Type B pancreatic cell (in vitro differentiated cells): Measurements from ENCODE around the gene CADM4. TPM values are rescaled to one million over a fixed set of nuclear protein-coding genes. Genes with fewer than 3 reads are reported as not detected.
"Not testable (repeated sequence)": the region's sequence is repeated elsewhere in the genome, so short reads cannot be mapped to it uniquely, and the experiment has no call there.

Source experiments
- DNase-seq: peaks from one replicate; pipeline ENCODE4 v3.0.0; 2021; ENCODE audit warnings: mixed read lengths; ENCODE audit not compliant: unreplicated experiment; ENCODE audit errors: extremely low spot score
- H3K27ac Mint-ChIP-seq: 2 replicates; pipeline ENCODE4 v1.8.0; 2021; ENCODE audit warnings: mild to moderate bottlenecking, mixed read lengths
- H3K27me3 Mint-ChIP-seq: 2 replicates; pipeline ENCODE4 v1.8.0; 2021; ENCODE audit warnings: mixed read lengths
- H3K36me3 Mint-ChIP-seq: 2 replicates; pipeline ENCODE4 v1.8.0; 2021; ENCODE audit warnings: mixed read lengths
- H3K4me1 Mint-ChIP-seq: one replicate; pipeline ENCODE4 v1.8.0; 2021; ENCODE audit warnings: mixed read lengths; ENCODE audit not compliant: unreplicated experiment
- H3K4me3 Mint-ChIP-seq: 2 replicates; pipeline ENCODE4 v1.8.0; 2021; ENCODE audit warnings: mild to moderate bottlenecking, mixed read lengths
- H3K9me3 Mint-ChIP-seq: 2 replicates; pipeline ENCODE4 v1.8.0; 2021; ENCODE audit warnings: mixed read lengths
- total RNA-seq: library from RNA; stranded (reverse); gene quantifications from 2 replicates; pipeline ENCODE4 v1.2.1, GENCODE V29; 2021; ENCODE audit warnings: low replicate concordance
- TF ChIP-seq, protein P1 (sequence below): fragments of 200-600 bp; sonication (generic); conservative IDR thresholded peaks from 2 replicates; pipeline ENCODE4 v1.5.0; 2021; ENCODE audit warnings: antibody characterized with exemption, mild to moderate bottlenecking

CADM4 gene
- total RNA-seq, 1 donor from 2014 or later = 37.9 TPM

DNA sequence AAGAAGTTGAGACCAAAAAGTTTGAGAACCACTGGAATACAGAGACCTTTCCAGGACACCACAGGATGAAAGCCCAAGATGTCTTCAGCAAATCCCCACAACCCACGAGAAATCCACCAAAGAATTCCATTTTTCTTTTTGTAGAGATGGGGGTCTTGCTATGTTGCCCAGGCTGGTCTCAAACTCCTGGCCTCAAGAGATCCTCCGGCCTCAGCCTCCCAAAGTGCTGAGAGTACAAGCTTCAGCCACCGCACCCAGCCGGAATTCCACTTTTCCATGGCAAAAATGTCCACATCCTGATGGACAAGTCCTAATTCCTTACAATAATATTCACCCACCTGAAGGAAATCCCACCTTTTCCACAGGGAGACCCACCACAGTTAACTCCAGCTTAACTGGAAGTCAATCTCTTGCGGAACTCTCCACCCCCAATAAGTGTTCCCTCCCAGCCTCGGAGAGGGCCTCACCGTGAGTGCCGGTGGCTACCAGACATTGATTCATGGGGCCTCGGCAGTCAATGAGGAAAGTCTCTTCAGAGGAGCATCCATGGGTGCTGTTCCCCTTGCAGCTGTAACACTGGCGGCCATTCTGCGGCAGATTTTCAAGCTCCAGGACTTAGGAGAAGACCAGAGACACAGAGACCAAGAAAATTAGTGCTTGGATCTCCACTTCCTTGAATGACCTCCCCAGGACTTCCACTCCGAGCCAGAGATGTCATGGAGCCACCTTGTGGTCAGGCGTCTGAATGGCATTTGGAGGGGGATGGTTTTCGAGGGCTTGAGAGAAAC is 12.3 kb upstream of the CADM4 start:
- DNase-seq = no peak
- TF ChIP-seq, protein P1, sequence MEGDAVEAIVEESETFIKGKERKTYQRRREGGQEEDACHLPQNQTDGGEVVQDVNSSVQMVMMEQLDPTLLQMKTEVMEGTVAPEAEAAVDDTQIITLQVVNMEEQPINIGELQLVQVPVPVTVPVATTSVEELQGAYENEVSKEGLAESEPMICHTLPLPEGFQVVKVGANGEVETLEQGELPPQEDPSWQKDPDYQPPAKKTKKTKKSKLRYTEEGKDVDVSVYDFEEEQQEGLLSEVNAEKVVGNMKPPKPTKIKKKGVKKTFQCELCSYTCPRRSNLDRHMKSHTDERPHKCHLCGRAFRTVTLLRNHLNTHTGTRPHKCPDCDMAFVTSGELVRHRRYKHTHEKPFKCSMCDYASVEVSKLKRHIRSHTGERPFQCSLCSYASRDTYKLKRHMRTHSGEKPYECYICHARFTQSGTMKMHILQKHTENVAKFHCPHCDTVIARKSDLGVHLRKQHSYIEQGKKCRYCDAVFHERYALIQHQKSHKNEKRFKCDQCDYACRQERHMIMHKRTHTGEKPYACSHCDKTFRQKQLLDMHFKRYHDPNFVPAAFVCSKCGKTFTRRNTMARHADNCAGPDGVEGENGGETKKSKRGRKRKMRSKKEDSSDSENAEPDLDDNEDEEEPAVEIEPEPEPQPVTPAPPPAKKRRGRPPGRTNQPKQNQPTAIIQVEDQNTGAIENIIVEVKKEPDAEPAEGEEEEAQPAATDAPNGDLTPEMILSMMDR = peak; percentile 82
- peaks cover 4% of the 10 kb centered on the region for H3K4me1 Mint-ChIP-seq
- no peaks in the 10 kb centered on the region for H3K27me3 Mint-ChIP-seq
- no peaks in the 10 kb centered on the region for H3K9me3 Mint-ChIP-seq
- peak overlapping the region; percentile 29 for H3K27ac Mint-ChIP-seq
- no peak overlapping the region for H3K4me3 Mint-ChIP-seq
- H3K36me3 Mint-ChIP-seq = peaks cover 23% of the 10 kb centered on the region

DNA sequence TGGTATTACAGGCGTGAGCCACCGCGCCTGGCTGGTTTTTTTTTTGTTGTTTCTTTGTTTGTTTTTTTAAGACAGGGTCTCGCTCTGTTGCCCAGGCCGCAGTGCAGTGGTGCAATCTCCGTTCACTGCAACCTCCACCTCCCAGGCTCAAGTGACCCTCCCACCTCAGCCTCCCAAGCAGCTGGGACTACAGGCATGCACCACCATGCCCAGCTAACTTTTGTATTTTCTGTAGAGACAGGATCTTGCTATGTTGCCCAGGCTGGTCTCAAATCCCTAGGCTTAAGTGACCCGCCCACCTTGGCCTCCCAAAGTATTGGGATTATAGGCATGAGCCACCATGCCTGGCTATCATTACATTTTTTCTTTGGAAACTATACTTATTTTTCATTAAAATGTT is 10.6 kb upstream of the CADM4 start:
- peaks cover 25% of the 10 kb centered on the region for H3K36me3 Mint-ChIP-seq
- not testable (repeated sequence) for H3K27me3 Mint-ChIP-seq, H3K27ac Mint-ChIP-seq, DNase-seq, H3K9me3 Mint-ChIP-seq, H3K4me3 Mint-ChIP-seq, H3K4me1 Mint-ChIP-seq

DNA sequence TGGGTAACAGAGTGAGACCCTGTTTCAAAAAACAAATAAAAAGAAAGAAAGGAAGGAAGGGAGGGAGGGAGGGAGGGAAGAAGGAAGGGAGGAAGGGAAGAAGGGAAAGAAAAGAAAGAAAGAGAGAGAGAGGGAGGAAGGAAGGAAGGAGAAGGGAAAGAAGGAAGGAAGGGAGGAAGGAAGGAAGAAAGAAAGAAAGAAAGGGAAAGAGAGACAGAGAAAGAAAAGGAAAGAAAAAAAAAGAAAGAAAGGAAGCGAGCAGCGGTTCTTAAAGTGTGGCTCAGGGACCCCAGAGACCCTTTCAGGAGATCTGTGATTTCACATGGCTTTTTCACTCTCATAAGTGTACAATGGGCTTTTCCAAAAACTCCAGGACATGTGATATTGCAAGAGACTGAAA is 9.9 kb upstream of the CADM4 start:
- H3K4me3 Mint-ChIP-seq = no peak overlapping the region
- H3K27ac Mint-ChIP-seq = no peak overlapping the region
- DNase-seq = no peak
- H3K27me3 Mint-ChIP-seq = no peaks in the 10 kb centered on the region
- H3K36me3 Mint-ChIP-seq = peaks cover 22% of the 10 kb centered on the region
- peaks cover 4% of the 10 kb centered on the region for H3K4me1 Mint-ChIP-seq
- TF ChIP-seq, protein P1 = no peak
- peaks cover 5% of the 10 kb centered on the region for H3K9me3 Mint-ChIP-seq

DNA sequence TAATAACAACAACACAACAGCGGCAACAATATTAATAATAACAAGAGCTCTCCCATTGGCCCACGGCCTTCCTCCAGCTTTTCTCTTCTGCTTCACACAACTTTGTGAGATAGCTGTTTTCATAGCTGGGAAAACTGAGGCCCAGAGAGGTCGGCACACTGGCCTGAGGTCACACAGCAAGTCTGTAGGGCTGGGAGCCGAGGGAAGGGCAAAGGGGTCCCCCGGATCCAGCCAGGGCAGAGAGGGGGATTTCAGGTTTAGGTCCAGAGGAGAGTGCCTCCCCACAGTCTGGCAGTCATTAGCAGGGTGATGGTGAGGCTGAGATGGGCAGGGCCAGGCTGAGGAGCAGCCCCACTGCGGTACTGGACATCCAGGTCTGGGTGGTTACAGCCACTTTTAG is 9.0 kb upstream of the CADM4 start:
- no peak overlapping the region for H3K27ac Mint-ChIP-seq

DNA sequence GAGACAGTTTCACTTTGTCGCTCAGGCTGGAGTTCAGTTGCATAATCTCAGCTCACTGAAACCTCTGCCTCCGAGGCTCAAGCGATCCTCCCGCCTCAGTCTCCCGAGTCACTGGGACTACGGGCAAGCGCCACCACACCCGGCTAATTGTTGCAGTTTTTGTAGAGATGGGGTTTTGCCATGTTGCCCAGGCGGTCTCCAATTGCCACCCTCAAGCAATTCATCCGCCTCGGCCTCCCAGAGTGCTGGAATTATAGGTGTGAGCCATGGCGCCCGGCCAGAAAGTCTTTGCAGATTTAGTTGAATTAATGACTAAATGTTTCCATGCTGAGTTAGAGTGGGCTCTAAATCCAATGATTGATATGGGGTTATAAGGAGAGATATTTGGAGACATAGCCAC is 4.5 kb upstream of the CADM4 start:
- Mint-ChIP-seq H3K36me3 (peaks cover 16% of the 10 kb centered on the region), H3K4me1 (peaks cover 6% of the 10 kb centered on the region), H3K27ac (no peak overlapping the region), H3K4me3 (no peak overlapping the region), H3K9me3 (peaks cover 5% of the 10 kb centered on the region), H3K27me3 (peaks cover 8% of the 10 kb centered on the region)
- DNase-seq = no peak
- TF ChIP-seq, protein P1 = no peak

More for the DNA sequence above, 9.0 kb upstream of the CADM4 start:
- TF ChIP-seq, protein P1 = no peak
- H3K27me3 Mint-ChIP-seq = no peaks in the 10 kb centered on the region
- H3K9me3 Mint-ChIP-seq = peaks cover 5% of the 10 kb centered on the region
- no peak overlapping the region for H3K4me3 Mint-ChIP-seq
- H3K36me3 Mint-ChIP-seq = peaks cover 20% of the 10 kb centered on the region
- H3K4me1 Mint-ChIP-seq = peaks cover 4% of the 10 kb centered on the region
- no peak for DNase-seq

DNA sequence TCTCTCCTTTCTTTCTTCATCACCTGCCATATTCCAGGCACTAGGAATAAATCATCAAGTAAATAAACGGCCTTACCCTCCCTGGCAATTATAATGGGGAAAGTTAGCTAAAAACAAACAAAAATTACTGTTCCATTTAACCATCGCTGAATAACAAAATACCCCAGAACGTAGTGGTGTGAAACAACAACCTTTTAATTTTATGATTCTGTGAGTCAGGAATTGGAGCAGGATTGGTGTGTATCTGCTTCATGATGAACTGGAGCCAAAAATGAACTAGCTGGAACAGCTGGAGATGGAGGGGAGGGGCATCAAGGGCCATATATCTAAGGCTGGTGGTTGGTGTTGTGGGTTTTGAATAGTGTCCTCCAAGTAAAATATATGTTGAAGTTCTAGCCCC is 3.7 kb upstream of the CADM4 start:
- peaks cover 14% of the 10 kb centered on the region for H3K27me3 Mint-ChIP-seq
- H3K9me3 Mint-ChIP-seq = peaks cover 5% of the 10 kb centered on the region
- no peak overlapping the region for H3K27ac Mint-ChIP-seq
- peaks cover 15% of the 10 kb centered on the region for H3K4me1 Mint-ChIP-seq
- no peak overlapping the region for H3K4me3 Mint-ChIP-seq
- TF ChIP-seq, protein P1 = no peak
- peaks cover 16% of the 10 kb centered on the region for H3K36me3 Mint-ChIP-seq
- no peak for DNase-seq
